COLO829 (cell line): Measurements from ENCODE around the gene ARHGAP5.

Experiments used
- DNase-seq: peaks from one replicate; pipeline ENCODE4 v3.0.0; 2012; ENCODE audit warnings: low spot score

ARHGAP5 gene

DNA sequence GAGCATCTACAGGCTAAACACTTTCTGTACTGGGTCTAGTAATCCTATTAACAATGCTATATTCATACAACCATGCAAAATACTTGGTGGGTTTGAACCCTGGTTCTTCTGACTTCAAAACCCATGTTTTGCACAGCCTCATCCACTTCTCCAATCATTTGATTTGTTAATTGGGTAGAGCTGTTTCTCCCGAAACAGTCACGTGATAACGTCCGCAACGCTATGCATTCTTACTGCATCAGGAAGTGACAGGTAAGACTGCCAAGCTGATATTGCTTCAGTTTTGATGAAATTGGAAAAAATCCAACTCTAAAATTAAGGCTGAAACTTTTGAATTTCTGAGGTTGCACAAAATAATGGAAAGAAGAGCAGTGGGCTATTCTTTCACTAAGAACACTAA, 94.4 kb downstream of the ARHGAP5 start:
- DNase-seq = no peak

DNA sequence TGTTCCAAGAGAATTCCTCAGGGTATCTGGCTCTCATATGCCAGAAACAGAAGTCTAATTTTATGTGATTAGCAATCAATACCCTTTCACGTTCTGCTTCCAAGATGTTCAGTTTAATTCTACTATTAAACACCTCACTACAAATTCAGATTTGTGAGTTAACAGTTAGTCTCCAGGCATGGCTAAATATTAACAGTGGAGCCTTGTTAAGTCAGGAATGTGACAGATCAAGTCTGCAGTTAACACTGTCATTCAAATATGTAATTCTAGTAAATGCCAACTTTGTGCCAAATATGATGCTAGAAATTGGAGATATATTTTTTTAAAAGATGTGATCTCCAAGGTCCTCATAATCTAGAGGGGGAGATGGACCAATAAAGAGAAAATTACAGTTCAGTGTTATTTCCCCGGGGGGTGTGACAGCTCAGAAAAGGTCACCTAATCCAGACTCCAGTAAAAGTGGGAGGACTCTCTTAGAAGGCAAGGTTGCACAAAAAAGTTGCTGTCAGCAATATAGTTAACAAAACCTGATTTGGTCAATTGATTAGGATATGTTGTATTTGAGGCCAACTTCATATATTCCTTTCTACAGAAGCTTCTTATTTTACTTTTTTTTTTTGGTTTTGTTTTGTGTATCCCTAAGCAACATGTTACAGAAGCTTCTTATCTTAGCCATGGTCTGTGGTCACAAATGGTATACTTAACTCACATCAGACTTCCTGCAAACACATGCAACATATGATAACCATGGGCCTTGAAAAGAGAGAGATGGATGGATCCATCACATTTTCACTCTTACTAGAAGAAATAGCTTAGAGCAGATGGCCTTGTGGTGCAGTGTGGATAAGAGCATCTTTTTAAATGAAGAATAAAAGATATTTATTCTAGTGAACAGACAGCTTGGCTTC, 106.3 kb downstream of the ARHGAP5 start:
- no peak for DNase-seq

DNA sequence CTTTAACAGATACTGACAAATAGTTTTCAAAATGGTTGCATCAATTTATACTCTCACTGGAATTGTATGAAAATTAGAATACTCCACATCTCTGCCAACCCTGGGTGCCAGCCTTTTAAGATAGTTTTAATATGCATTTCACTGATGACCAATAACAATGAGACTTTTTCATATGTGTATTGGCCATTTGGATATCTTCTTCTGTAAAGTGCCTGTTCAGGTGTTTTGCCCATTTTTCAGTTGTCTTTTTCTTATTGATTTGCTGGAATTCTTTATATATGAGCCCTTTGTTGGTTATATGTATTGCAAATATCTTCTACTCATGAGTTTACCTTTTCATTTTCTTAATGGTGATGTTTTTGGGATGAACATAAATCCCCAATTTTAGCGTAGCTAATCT, 108.0 kb downstream of the ARHGAP5 start:
- DNase-seq = no peak

DNA sequence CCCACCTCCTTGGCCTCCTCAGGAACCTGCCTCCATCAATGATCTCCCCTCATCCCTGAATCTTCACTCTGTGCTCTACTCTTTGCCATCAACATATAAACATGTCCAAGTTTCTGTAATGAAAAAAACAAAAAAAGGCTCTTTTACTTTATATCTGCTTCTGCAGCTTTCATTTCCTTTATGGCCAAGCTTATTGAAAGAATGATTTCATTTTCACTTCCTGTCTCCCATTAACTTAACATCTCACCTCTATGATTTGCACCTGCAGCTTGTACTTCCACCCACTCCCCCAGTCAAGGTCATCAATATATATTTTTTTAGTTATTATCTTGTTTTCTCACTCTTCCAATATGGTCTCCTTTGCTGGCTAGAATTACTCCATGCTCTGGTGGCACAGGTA, 109.1 kb downstream of the ARHGAP5 start:
- DNase-seq = no peak

DNA sequence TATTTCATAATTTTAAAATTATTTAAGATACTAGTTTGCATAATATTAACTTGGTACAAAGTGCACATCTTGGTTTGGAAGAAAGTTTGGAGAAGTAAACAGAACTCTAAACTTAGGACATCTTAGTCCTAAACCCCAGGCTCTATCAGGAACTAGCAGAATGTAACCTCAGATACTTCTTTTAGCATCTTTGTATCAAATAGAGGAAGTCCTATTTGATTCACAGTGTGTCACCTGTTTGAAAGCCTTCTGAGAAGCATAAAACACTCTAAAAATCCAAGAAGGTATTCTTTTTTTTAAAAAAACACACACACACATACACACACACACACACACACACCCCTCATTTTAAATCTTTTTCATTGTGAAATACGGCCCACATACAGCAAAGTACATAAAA, 112.7 kb downstream of the ARHGAP5 start:
- DNase-seq = no peak

DNA sequence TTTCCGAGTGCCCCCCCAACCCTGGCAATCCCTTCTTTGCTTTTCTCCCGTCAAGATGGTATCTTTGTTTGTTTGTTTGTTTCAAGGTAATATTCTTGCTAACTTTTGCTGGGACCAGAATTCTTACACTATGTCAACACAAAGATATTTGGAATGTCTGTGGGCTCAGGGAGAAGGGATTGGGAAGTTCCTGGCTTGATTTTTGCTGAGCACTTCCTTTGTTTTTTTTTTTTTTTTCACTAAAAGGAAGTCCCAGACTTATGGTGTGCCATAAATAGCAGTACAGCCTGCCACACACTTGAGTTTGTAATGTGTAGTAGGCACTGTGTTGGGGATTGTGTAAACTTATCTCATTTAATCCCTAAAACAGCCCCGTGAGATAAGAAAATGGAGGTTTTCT, 113.6 kb downstream of the ARHGAP5 start:
- DNase-seq = no peak

DNA sequence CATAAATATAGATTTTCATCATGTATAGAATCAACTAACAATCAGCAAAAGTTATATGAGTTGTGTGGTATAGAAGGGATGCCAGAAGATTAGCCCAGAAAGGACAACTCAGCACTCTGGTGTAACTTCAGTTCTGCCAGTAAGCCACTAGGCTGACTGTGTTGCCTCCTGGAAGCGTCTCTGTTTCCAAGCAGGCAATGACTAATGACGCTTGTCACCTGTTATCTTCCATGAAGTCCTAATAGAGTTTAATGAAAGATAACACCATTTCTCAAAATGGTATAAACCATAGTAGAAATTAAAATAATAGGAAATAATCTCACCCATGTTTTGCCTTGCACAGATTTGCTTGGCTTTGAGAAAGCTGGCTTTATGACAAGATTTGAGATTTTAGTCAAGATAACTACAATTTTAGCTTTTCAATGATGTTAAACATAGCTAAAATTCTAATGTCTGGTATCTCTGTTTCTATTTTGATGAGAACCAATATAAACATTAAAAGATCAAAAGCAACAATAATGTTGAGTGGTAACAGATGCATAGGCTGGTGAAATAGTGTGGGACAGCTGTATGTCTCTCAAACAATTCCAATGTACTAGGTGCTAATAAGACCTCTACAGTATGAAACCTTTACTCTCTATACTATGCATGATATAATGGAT, 115.7 kb downstream of the ARHGAP5 start:
- DNase-seq = no peak

DNA sequence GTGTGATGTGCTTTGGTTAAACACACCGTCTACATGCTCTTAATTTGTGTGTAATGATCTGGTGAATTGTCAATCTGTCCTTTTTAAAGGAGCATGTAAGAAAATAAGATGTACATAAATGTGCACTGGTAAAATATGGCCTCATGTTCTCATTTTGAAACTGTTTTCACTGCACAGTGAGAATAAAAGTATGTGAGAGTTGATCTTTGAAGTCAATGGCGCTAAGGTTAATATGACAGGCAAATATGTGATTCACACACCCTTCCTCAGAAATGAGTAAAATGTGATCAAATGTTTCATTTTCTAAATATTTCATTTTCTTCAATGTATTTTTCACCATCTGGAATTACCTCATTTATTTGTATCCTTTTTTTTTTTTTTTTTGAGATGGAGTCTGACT, 116.4 kb downstream of the ARHGAP5 start:
- no peak for DNase-seq

DNA sequence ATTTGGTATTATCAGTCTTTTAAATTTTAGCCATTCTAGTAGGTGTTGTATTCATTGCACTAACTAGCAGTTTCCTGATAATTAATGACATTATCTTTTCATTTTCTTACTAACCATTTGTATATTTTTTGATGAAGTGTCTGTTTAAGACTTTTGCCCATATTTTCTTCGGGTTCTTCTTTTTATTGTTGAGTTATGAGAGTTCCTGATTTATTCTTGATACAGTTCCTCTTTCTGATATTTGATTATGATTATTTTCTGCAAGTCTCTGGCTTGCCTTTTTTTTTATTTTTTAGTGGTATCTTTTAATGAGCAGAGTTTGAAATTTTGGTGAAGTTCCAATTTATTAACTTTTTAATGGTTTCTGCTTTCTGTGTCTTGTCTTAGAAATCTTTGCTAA, 118.5 kb downstream of the ARHGAP5 start:
- DNase-seq = no peak

DNA sequence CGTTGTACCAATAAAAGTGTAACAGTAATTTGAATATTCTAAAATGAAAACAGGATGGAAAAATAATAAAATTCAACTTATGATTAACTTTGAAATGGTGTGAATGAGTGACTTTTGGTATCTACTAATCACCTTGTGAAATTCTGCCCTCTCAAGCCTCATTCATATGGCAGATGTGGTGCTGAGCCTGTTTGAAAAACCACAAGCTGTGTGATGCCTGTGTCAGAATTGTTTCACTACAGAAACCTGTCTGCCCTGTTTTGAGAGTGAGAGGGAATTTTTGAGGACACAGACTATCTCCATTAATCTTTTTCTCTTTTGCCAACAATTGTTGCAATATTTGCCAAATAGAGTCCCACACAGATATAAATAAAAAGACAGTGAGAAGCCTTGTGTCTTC, 120.8 kb downstream of the ARHGAP5 start:
- no peak for DNase-seq

DNA sequence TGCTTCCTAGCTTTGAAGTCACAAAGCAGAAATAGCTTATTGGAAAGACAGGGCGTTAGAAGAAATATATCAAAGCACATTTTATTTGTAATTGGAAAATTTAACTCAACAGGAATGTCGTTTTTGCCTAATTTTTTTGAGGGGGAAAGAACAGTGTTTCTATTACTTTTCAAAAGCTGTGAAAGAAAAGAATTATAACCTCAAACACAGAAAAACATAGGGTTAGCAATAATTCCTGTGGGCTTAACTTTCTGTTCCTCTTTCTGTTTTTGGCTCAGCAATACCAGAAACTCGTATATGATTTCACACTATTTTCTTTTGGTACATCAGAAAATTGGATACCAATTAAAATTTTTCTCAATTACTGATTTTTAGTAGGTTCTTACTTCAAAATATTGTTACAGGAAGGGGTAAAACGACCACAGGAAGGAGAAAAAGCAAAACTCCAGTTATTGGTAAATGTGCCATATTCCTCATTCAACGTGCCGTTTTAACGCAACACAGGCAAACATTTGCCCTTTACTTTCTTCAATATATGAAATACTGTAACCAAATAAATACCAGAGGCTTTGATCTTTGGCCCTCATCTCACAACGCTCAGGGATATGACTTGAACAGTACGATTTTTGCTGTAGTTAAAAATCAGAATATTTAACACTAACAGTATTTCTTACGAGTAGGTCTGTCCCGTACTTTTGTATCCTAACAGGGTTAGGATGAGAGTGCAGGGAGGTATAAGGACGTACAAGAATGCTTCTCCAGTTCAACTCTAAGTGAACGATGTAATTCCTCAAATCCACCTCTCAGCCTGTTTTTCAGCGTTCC, 123.5 kb downstream of the ARHGAP5 start:
- DNase-seq = no peak

DNA sequence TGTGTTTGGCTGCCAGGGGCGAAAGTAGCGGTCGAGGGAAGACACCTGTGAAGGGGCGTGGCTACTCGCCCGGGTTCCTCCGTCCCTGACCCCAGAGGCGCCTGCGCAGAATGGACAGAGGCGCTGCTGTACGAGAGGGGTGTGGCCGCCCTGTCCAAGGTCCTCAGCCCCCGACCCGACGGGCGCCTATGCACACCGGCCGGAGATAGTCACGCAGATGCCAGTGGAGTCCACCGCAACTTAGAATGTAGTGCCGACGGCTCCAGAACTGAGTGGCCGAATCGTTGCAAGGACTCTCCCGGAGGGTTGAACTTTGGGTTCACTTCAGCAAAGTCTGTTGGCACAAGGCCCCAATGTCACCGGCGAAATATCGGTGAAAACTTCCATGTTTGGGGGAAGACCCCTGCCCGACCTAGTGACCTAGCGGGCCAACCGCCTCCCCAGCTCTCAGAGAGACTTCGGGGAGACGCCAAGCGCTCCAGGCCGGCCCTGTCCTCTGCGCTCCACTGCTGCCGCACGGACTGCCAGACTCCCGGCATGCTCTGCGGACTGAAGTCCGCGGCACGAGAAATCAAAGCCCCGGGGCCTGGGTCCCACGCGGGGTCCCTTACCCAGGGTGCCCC, 124.2 kb downstream of the ARHGAP5 start:
- peak; percentile 28 for DNase-seq

DNA sequence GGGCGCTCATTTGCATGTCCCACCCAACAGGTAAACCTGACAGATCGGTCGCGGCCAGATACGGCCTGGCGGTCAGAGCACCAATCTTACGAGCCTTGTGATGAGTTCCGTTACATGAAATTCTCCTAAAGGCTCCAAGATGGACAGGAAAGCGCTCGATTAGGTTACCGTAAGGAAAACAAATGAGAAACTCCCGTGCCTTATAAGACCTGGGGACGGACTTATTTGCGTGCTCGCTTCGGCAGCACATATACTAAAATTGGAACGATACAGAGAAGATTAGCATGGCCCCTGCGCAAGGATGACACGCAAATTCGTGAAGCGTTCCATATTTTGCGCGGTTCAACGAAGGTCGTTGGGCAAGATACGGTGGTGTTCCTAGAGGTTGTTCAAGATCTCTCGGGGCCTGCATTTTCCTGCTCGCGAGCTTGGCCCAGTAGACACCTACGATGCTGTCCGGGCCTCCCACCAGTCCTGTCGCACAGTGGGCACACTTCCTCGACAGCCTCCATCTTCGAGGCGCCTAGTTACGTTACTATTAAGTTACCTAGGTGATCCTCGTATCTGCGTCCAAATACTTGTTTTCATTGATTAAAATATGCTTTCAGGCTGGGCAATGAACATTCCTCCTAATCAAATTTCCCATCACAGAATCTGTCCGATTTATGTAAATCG, 124.8 kb downstream of the ARHGAP5 start, which contains the start of gene RNU6-7:
Gene RNU6-7, plus strand, starts transcription at position 230 of the 675 bp plus-strand sequence.
- no peak for DNase-seq

DNA sequence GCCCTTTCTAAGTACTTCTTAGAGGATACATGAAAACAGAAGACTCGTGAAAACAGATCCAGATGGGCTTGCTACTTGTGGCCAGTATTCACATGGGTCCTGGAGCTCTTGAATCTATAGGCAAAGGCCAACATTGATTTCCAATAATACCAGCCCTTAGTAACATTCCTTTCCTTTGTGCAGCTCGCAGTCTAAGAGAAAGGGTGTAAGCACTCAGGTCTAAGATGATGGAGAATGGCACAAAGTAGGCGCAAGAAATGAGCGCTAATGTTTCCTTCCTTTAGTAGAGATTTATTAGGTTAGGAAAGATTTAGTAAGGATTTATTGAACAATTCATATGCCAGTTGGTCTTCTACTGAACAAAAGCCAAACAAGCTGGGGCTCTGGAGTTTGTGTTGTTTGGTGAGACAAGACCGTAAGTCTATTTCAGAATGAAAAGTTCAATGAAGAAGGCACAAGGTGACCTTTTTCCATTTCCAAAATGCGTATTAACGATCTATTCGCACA, 125.4 kb downstream of the ARHGAP5 start:
- no peak for DNase-seq

DNA sequence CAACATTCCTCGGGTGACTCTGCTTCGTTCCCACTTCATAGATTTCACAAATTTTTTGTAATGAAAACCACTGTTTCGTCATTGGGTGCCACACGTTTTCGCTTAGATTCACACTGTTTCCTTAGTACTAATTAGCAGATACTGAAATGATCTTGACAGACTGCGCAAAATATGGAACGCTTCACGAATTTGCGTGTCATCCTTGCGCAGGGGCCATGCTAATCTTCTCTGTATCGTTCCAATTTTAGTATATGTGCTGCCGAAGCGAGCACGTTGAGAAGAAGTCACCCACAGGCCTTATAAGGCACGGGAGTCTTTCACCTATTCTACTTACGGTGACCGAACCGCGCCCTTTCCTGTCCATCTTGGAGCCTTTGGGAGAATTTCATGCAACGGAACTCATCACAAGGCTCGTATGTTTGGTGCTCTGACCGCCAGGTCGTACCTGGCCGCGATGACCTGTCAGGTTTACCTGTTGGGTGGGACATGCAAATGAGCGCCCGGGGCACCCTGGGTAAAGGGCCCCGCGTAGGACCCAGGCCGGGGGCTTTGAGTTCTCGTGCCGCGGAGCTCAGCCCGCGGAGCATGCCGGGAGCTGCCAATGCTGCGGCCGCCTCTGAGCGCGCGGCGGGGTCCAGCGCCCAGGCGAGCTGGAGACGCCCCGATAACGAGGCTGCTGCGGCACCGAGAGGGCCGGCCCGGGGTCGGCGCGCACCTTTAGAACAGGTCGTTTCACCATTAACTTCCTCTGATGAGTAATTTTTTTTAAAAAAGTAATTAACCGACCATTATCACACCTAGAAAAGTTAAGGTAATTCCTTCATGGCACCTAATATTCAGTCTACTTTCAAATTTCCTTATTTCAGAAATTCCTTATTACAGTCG, 126.1 kb downstream of the ARHGAP5 start, which contains the start of gene RNU6-8:
Gene RNU6-8, minus strand, starts transcription at position 272 of the 885 bp plus-strand sequence.
- DNase-seq = peak; percentile 54

DNA sequence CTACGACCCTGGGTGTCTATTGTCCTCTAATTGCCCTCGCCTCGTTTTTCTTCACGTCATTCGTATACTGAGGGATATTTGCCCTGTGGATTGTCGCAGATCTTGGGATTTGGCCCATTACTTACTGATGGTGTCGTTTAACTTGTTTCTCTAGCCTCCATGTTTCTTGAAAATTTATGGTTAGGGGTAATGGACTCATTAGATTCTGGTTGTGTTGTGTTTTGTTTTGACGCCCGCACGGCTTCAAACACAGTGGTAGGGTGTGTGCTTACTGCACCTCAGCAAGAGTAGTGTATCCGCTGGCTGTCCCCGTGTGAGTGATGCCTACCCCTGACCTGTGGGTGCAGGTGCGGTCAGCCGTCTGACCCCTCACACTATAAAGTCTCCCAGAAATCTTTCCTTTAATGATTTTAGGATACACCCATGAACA, 126.8 kb downstream of the ARHGAP5 start:
- no peak for DNase-seq

DNA sequence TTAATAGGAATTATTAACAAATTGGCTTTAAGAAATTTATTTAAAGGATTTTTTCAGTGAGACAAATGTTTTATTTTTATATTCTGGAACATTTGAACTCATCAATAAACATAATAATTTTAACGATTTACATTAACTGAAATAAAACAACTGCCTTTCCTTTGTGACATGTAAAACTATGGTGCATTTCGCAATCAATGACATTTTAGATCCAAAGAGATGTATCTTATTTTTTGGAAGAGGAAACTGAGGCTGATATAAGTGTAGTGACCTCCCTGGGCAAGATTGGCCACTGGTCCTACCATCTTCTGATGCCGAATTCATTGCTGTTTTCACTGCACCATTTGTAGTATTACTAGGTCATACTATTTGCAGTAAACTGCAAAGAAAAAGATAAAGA, 128.4 kb downstream of the ARHGAP5 start:
- DNase-seq = no peak

DNA sequence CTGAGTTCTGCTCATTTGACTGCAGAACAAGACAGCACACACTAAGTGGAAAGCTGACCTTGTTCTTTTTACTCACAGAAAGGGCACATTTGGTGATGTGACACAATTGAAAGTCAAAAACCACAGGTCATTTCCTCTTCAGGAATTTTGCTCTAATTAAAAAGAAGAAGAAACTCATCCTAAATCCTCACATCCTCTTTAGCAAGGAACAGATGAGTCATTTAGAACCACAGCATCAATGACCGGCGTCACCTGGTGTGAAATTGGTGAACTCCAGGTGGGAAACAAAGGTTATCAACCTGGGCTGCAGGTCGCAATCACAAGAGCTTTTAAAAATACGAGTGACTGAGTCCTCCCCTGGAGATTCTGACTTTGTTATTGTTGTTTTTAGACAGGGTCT, 128.9 kb downstream of the ARHGAP5 start:
- no peak for DNase-seq

DNA sequence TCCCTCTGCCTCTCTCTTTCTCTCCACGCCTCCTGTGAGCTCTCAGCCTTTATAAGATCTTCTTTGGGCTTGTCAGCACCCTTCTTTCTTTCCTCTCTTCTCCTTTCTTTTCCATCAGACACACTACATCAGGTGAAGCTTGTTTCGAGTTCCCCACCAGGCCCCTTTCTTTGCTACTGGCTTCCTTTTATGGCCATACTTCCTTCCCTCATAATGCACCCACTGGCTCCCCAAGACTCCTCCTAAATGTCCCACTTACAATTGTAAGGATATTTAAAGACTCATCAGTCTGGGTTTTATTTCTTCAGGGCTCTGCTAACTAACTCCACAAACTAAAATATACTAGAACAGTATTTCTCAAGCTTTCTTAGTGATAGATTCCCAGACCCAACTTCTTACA, 129.4 kb downstream of the ARHGAP5 start:
- DNase-seq = no peak

DNA sequence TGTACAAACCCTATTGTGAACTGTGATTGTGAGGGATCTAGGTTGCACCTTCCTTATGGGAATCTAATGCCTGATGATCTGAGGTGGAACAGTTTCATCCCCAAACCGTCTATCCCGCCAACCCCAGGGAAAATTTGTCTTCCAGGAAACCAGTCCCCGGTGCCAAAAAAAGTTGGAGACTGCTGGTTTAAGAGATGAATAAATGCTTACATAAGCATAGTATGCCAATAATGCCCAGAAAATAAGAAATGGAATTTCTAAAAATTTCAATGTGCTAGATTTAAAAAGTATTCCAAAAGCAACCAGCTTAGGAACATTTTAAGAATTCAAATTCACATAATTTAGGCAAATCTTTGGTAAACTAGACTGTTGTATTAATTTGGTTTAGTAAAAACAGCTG, 131.4 kb downstream of the ARHGAP5 start:
- no peak for DNase-seq
